GM12891 (cell line): Measurements from ENCODE around the gene GAGE12G.

ENCODE experiments used
- DNase-seq: peaks from one replicate; pipeline ENCODE4 v3.0.0; 2011; ENCODE audit warnings: low spot score; ENCODE audit not compliant: insufficient read length
- FAIRE-seq: peaks from 2 replicates; lab custom pipeline; 2011; peaks lifted over from hg19 to GRCh38; lab: Jason Lieb, UNC
- PAX5 ChIP-seq: IDR thresholded peaks from 2 replicates; pipeline ENCODE4 v1.6.1; 2011; ENCODE audit warnings: low read length, moderate library complexity, mild to moderate bottlenecking; ENCODE audit not compliant: insufficient read depth, severe bottlenecking
- POLR2A ChIP-seq: IDR thresholded peaks from 2 replicates; pipeline ENCODE4 v1.6.1; 2011; ENCODE audit warnings: low read depth, low read length, control low read depth
- POLR2AphosphoS5 ChIP-seq: IDR thresholded peaks from 2 replicates; pipeline ENCODE4 v1.6.1; 2011; ENCODE audit warnings: low read depth, low read length, control low read depth
- POU2F2 ChIP-seq: IDR thresholded peaks from 2 replicates; pipeline ENCODE4 v1.6.1; 2011; ENCODE audit warnings: low read depth, mild to moderate bottlenecking, control low read depth, low read length, moderate library complexity
- SPI1 ChIP-seq: IDR thresholded peaks from 2 replicates; pipeline ENCODE4 v1.6.1; 2011; ENCODE audit warnings: low read depth, low read length, control low read depth
- TAF1 ChIP-seq: IDR thresholded peaks from 2 replicates; pipeline ENCODE4 v1.6.1; 2011; ENCODE audit warnings: low read depth, low read length, control low read depth

Gene GAGE12G

DNA sequence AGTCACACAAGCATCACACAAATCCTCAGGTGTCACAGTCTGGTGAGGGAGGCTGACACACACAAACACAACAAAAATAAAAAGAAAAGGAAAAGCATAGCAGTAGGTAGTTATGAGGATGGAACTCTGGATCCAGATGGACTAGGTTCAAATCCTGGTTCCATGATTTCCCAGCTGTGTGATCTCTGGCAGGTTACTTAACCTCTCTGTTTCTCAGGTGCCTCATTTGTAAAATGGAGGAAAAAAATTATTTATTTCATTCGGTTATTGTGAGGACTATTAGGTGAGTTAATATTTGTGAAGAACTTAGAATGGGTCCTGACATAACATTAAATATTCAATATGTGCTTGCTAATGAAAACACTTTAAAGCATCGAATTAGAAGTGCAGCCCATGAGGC, 48.4 kb downstream of the GAGE12G start:
- TF ChIP-seq POLR2A (no peak), POU2F2 (no peak), TAF1 (no peak), SPI1 (no peak), POLR2AphosphoS5 (no peak), PAX5 (no peak)
- no peak for DNase-seq
- FAIRE-seq, result no peak
